Measurements from ENCODE around the gene TMEM63C.

GRCh38 chr14:77225254-77225653, 43.7 kb downstream of the TMEM63C start:
- TF ChIP-seq CTCF (IDR thresholded peaks at IDR 0.05), result no peak
- TF ChIP-seq EP300 (IDR thresholded peaks at IDR 0.05), result no peak
- no peak for TF ChIP-seq POLR2A (IDR thresholded peaks at IDR 0.05)
- no peak for TF ChIP-seq POLR2AphosphoS5 (IDR thresholded peaks at IDR 0.05)
